DOHH2 (cell line): ENCODE data around the gene ZNF804B.

Experiments
- EZH2phosphoT487 ChIP-seq: fragments of 200-600 bp; sonication (generic); IDR thresholded peaks from 2 replicates; pipeline ENCODE4 v1.6.1; 2017; ENCODE audit warnings: borderline replicate concordance, mild to moderate bottlenecking, antibody characterized with exemption, low read length, moderate library complexity, mixed read lengths
- TF ChIP-seq, protein P1 (sequence below): fragments of 200-600 bp; sonication (generic); IDR thresholded peaks from one replicate; pipeline ENCODE4 v1.5.1; 2014; ENCODE audit warnings: antibody characterized with exemption, mild to moderate bottlenecking, low read depth, low read length; ENCODE audit not compliant: poor library complexity, severe bottlenecking

DNA sequence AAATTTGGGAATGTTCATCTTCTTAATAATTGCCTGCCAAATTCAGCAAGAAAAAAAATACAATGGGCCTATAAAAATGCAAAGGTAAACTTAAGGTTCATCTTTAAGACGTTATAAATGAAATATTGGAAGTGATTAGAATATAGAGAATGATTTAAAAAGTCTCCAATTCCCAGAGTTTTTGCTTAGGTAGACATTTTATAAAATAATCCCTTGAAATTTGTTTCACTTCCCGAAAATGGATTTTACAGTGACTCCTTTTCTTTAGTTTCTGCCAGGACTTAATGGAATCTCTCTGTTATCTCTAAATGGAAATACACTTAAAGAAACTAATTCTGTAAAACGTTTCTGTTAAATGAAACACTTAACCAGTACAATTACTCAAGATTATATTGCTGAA is 580.2 kb downstream of the ZNF804B start:
- TF ChIP-seq, protein P1, sequence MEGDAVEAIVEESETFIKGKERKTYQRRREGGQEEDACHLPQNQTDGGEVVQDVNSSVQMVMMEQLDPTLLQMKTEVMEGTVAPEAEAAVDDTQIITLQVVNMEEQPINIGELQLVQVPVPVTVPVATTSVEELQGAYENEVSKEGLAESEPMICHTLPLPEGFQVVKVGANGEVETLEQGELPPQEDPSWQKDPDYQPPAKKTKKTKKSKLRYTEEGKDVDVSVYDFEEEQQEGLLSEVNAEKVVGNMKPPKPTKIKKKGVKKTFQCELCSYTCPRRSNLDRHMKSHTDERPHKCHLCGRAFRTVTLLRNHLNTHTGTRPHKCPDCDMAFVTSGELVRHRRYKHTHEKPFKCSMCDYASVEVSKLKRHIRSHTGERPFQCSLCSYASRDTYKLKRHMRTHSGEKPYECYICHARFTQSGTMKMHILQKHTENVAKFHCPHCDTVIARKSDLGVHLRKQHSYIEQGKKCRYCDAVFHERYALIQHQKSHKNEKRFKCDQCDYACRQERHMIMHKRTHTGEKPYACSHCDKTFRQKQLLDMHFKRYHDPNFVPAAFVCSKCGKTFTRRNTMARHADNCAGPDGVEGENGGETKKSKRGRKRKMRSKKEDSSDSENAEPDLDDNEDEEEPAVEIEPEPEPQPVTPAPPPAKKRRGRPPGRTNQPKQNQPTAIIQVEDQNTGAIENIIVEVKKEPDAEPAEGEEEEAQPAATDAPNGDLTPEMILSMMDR: no peak
- TF ChIP-seq EZH2phosphoT487: no peak
